HAP-1 (cell line): ENCODE results near the gene DAD1.
"Not testable (repeated sequence)": the region's sequence is repeated elsewhere in the genome, so short reads cannot be mapped to it uniquely, and the experiment has no call there.

Experiments
- DNase-seq, 2 experiments: peaks; one replicate each; pipeline ENCODE4 v3.0.0-alpha.2; 2016 to 2020; ENCODE audit warnings: low spot score in 2 of 2
- H3K27me3 ChIP-seq: fragments of 250-450 bp; sonication (Bioruptor Pico); 2 replicates; pipeline ENCODE4 v1.5.1; 2020; ENCODE audit warnings: low read depth, mild to moderate bottlenecking, moderate library complexity
- H3K36me3 ChIP-seq: fragments of 250-450 bp; sonication (Bioruptor Pico); replicated peaks from 2 replicates; pipeline ENCODE4 v1.5.1; 2020; ENCODE audit warnings: mild to moderate bottlenecking
- H3K4me1 ChIP-seq: fragments of 250-450 bp; sonication (Bioruptor Pico); 2 replicates; pipeline ENCODE4 v1.5.1; 2020; ENCODE audit warnings: mild to moderate bottlenecking
- H3K4me3 ChIP-seq: fragments of 250-450 bp; sonication (Bioruptor Pico); 2 replicates; pipeline ENCODE4 v1.5.1; 2020; ENCODE audit warnings: mild to moderate bottlenecking, moderate library complexity
- H3K9me3 ChIP-seq: fragments of 250-450 bp; sonication (Bioruptor Pico); 2 replicates; pipeline ENCODE4 v1.5.1; 2020; ENCODE audit warnings: mild to moderate bottlenecking, moderate library complexity
- in situ Hi-C: fragments of 300-500 bp; cut with MboI; formaldehyde crosslinking; loops from 3 replicates; pipeline ENCODE4 v1.14.3; 2020; ENCODE audit warnings: low sequenced_read_pairs, inconsistent platforms, mixed read lengths

The DAD1 gene

GRCh38 chr14:22594156-22594716 lies 5.2 kb upstream of the DAD1 start:
- H3K27me3 ChIP-seq, result peaks cover 27% of the 10 kb centered on the region

GRCh38 chr14:22593601-22594000 lies 4.6 kb upstream of the DAD1 start:
- Histone ChIP-seq H3K4me3 (no peak overlapping the region), H3K27me3 (peaks cover 27% of the 10 kb centered on the region), H3K9me3 (no peaks in the 10 kb centered on the region), H3K4me1 (peaks cover 7% of the 10 kb centered on the region; the same call in 1 of the 2 replicates), H3K36me3 (no peaks in the 10 kb centered on the region)
- DNase-seq, result no peak
- in situ Hi-C loops, result no loop called here

More at GRCh38 chr14:22594156-22594716, 5.2 kb upstream of the DAD1 start:
- in situ Hi-C loops, result no loop called here
- H3K9me3 ChIP-seq, result no peaks in the 10 kb centered on the region
- H3K36me3 ChIP-seq, result no peaks in the 10 kb centered on the region
- no peak overlapping the region for H3K4me3 ChIP-seq
- no peak for DNase-seq
- peaks cover 10% of the 10 kb centered on the region; the same call in 1 of the 2 replicates for H3K4me1 ChIP-seq

- Histone ChIP-seq H3K27me3 (peaks cover 27% of the 10 kb centered on the region), H3K4me3 (no peak overlapping the region), H3K36me3 (no peaks in the 10 kb centered on the region), H3K9me3 (no peaks in the 10 kb centered on the region), H3K4me1 (peaks cover 7% of the 10 kb centered on the region; the same call in 1 of the 2 replicates)
- in situ Hi-C loops, result no loop called here
- DNase-seq, result no peak
Observed at GRCh38 chr14:22593189-22593588, 4.2 kb upstream of the DAD1 start.

- Histone ChIP-seq H3K9me3 (no peaks in the 10 kb centered on the region), H3K4me1 (peaks cover 15% of the 10 kb centered on the region), H3K27me3 (peaks cover 17% of the 10 kb centered on the region), H3K4me3 (peak overlapping the region; percentile 79), H3K36me3 (no peaks in the 10 kb centered on the region; the same call in 1 of the 2 replicates)
- in situ Hi-C loops, result no loop called here
- DNase-seq, result no peak
Observed at GRCh38 chr14:22588526-22589095, 413 bp downstream of the DAD1 start.

GRCh38 chr14:22587677-22588422 lies 1.2 kb downstream of the DAD1 start:
- in situ Hi-C loops, H3K36me3 ChIP-seq, H3K9me3 ChIP-seq, DNase-seq, H3K27me3 ChIP-seq: not testable (repeated sequence)
- H3K4me3 ChIP-seq, result peak overlapping the region; percentile 79
- peaks cover 15% of the 10 kb centered on the region for H3K4me1 ChIP-seq

GRCh38 chr14:22587247-22587646 lies 1.8 kb downstream of the DAD1 start:
- DNase-seq, result no peak
- Histone ChIP-seq H3K36me3 (no peaks in the 10 kb centered on the region; the same call in 1 of the 2 replicates), H3K9me3 (no peaks in the 10 kb centered on the region), H3K4me3 (no peak overlapping the region), H3K27me3 (peaks cover 4% of the 10 kb centered on the region), H3K4me1 (peaks cover 15% of the 10 kb centered on the region)
- in situ Hi-C loops, result no loop called here

GRCh38 chr14:22583994-22584393 lies 5.0 kb downstream of the DAD1 start:
- Histone ChIP-seq H3K9me3 (no peaks in the 10 kb centered on the region), H3K36me3 (no peaks in the 10 kb centered on the region; the same call in 1 of the 2 replicates), H3K4me3 (no peak overlapping the region), H3K4me1 (peaks cover 21% of the 10 kb centered on the region), H3K27me3 (no peaks in the 10 kb centered on the region)
- no peak for DNase-seq
- in situ Hi-C loops, result no loop called here

- no peak for DNase-seq
- in situ Hi-C loops, result no loop called here
- Histone ChIP-seq H3K27me3 (no peaks in the 10 kb centered on the region), H3K4me3 (no peak overlapping the region), H3K36me3 (no peaks in the 10 kb centered on the region; the same call in 1 of the 2 replicates), H3K9me3 (no peaks in the 10 kb centered on the region), H3K4me1 (peaks cover 9% of the 10 kb centered on the region)
Observed at GRCh38 chr14:22580625-22581024, 8.4 kb downstream of the DAD1 start.

GRCh38 chr14:22579881-22580280 lies 9.1 kb downstream of the DAD1 start:
- Histone ChIP-seq H3K27me3 (no peaks in the 10 kb centered on the region), H3K4me3 (no peak overlapping the region), H3K9me3 (no peaks in the 10 kb centered on the region), H3K4me1 (peaks cover 9% of the 10 kb centered on the region), H3K36me3 (peaks cover 4% of the 10 kb centered on the region)
- DNase-seq, result peak in 1 of 2 experiments; percentile 14
- in situ Hi-C loops, result no loop called here

GRCh38 chr14:22579236-22579635 lies 9.8 kb downstream of the DAD1 start:
- Histone ChIP-seq H3K4me3 (no peak overlapping the region), H3K4me1 (peaks cover 9% of the 10 kb centered on the region), H3K36me3 (peaks cover 10% of the 10 kb centered on the region), H3K27me3 (no peaks in the 10 kb centered on the region), H3K9me3 (no peaks in the 10 kb centered on the region)
- in situ Hi-C loops, result no loop called here
- DNase-seq, result peak; percentile 37 to 60

- H3K4me3 ChIP-seq, result no peak overlapping the region
- peaks cover 15% of the 10 kb centered on the region for H3K36me3 ChIP-seq
- in situ Hi-C loops, result no loop called here
- no peaks in the 10 kb centered on the region for H3K27me3 ChIP-seq
- H3K9me3 ChIP-seq, result no peaks in the 10 kb centered on the region
- peaks cover 9% of the 10 kb centered on the region for H3K4me1 ChIP-seq
- no peak for DNase-seq
Observed at GRCh38 chr14:22577334-22577908, 11.6 kb downstream of the DAD1 start.

GRCh38 chr14:22573804-22574203 lies 15.2 kb downstream of the DAD1 start:
- peaks cover 38% of the 10 kb centered on the region for H3K36me3 ChIP-seq
- in situ Hi-C loops, result loop anchor here (25.0 kb wide), 1 partner anchor 488 kb away; the partner anchor contains the start of gene CDH24

GRCh38 chr14:22572562-22573058 lies 16.4 kb downstream of the DAD1 start:
- in situ Hi-C loops, result loop anchor here (25.0 kb wide), 1 partner anchor 490 kb away; the partner anchor contains the start of gene CDH24
- H3K4me1 ChIP-seq, result peaks cover 3% of the 10 kb centered on the region
- H3K9me3 ChIP-seq, result no peaks in the 10 kb centered on the region
- DNase-seq, result no peak
- H3K27me3 ChIP-seq, result no peaks in the 10 kb centered on the region
- H3K4me3 ChIP-seq, result no peak overlapping the region
- H3K36me3 ChIP-seq, result peaks cover 42% of the 10 kb centered on the region

More at GRCh38 chr14:22573804-22574203, 15.2 kb downstream of the DAD1 start:
- DNase-seq, result no peak
- no peak overlapping the region for H3K4me3 ChIP-seq
- peaks cover 3% of the 10 kb centered on the region for H3K4me1 ChIP-seq
- no peaks in the 10 kb centered on the region for H3K9me3 ChIP-seq
- no peaks in the 10 kb centered on the region for H3K27me3 ChIP-seq
